ENCODE results near the gene P3H1.

GRCh38 chr1:42732126-42732680 lies 34.6 kb downstream of the P3H1 start:
- TF ChIP-seq POLR2AphosphoS5 (IDR thresholded peaks at IDR 0.05; ENCODE audit: low read depth, low read length): no peak
- TF ChIP-seq TAF1 (IDR thresholded peaks at IDR 0.05; ENCODE audit: borderline replicate concordance, insufficient read depth, low read length): no peak
- TF ChIP-seq SIN3A (IDR thresholded peaks at IDR 0.05; ENCODE audit: borderline replicate concordance, insufficient read depth, low read length): no peak
- no peak for TF ChIP-seq FOXP2 (optimal IDR thresholded peaks at IDR 0.05; ENCODE audit: borderline replicate concordance, extremely low read depth, extremely low read length, insufficient read depth)

Measured in PFSK-1 (cell line).